Mesenteric fat pad (tissue), 1 donor: ENCODE data around the gene NCK2. TPM values are rescaled to one million over a fixed set of nuclear protein-coding genes. Genes with fewer than 3 reads are reported as not detected.
"Not testable (repeated sequence)": the region's sequence is repeated elsewhere in the genome, so short reads cannot be mapped to it uniquely, and the experiment has no call there.

Experiments
- DNase-seq: peaks from one replicate; pipeline ENCODE4 v3.0.0-alpha.2; 2020; ENCODE audit warnings: low spot score
- total RNA-seq: library from RNA; stranded (reverse); fragmentation: NEBNext Ultra II Directional; extraction: Animal tissue kit (Norgen Biotek cat#: 25700); gene quantifications from one replicate; pipeline ENCODE4 v1.2.1, GENCODE V29; 2021
- donor health status: DM: yes; HTN: yes; CAD: no.

Gene NCK2
- total RNA-seq, 1 donor from 2014 or later: 39.7 TPM

DNA sequence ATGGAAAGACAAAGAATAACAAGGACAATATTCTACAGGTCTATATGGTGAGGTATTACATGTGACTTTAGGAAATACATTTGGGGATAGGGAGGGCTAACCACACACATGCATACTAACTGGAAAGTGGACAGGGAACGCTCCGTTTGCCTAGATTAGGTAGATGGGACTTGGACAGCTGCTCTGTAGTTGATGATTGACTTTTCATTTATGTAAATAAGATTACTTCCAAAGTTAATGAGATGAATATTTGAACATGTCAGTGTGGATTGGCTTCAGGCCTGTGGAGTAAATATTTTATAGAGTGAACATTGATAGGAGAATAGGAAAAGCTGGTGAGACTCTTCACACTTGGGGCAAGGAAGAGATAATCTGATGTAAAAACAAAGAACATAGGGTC is 142.0 kb downstream of the NCK2 start:
- no peak for DNase-seq

DNA sequence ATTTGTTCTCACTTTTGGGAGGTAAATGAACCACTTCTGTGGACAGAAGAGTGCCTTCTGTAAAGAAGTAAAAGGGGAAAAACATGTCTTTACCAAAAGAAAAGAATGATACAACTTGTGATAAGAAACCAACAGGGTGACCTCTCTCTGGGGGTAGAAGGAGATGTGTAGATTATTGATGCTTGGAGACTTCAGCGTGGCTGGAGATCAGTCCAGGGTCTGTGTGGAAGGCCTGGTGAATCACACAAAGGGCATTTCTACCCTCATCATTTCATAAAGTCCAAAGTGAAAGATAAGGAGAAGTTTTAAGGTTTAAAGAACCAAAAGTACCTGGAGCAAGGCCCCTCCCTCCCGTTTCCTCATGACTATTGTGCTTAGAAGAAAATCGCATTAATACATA is 142.5 kb downstream of the NCK2 start:
- DNase-seq: no peak

DNA sequence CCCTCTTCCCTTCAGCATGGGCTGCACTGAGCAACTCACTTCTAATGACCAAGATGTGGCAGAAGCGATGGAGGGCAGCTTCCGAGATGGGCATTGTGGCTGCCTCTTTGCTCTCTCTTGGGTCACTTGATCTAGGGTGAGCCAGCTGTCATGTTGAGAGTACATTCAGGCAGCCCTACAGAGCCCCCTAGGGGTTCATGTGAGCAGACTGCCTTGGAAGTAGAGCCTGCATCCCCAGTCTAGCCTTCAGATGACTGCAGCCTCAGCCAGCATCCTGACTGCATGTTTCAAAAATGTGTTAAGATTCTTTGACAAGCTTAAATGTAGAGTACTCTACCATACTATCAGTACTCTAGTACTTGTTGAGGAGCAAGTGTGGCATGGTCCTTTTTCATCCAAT is 143.9 kb downstream of the NCK2 start:
- no peak for DNase-seq

- DNase-seq: no peak
Measured at GRCh38 chr2:105889046-105889445, 144.3 kb downstream of the NCK2 start.

DNA sequence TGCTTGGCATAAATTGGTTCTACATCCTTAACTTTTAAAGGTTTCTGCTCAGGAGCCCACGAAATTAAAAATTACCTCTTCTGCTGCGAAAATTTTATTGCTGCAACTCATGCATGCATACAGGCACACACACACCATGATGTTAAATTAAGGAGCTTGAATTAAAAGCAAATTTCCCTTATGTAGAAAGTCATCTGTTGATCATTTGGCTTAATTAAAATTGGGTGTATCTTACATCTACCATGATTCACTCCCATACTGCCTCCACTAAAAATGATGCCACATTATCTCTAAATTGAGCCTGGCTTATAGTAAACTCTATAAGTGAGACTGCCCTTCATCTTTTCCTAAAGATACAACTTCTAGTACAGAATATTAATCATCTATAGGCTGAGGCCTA is 145.4 kb downstream of the NCK2 start:
- no peak for DNase-seq

DNA sequence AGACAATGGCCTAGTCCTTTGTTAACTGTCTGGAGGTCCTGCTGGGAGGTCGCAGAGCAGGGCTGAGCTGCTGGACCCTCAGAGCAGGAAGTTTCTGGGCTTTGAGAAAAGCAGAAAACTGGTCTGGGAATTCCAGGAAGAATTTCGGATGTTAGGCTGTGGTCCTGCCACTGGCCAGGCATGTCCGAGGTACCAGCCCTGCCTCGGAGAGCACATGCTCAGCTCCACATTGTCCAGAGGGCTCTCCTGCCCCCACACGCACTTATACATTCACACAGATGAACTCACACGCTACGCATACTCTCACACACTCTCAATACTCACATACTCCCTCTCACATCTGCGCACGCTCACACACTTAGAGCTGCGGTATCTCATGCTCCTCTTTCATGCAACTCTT is 146.1 kb downstream of the NCK2 start:
- DNase-seq: no peak

- no peak for DNase-seq
Measured at GRCh38 chr2:105893011-105893995, 148.6 kb downstream of the NCK2 start.

DNA sequence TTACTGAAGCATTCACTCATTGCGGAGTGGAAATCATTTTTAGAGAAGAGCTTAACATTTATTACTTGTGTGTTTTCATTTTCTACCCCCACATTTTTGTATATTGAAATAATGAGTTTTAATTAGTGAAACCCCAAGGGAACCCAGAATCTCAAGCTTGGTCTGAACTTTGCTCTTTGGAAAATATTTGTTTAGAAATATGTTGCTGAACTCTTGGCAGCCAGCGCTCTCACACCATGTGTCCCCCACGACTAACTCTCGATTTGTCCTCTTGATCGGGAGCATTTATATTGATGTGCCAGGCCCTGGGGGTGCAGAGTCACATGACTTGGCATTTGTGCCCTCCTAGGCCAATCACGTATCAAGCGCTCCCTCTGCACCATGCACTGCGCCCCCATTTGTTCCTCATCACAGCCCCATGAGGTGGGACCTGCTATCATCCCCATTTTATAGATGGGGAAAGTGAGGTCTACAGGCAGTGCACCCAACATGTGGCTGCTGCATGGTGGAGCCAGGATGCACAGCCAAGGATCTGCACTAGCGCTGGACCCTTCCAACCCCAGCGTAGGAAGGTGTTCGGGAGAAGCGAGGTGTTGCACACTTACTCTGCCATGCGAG is 149.7 kb downstream of the NCK2 start:
- DNase-seq: no peak

DNA sequence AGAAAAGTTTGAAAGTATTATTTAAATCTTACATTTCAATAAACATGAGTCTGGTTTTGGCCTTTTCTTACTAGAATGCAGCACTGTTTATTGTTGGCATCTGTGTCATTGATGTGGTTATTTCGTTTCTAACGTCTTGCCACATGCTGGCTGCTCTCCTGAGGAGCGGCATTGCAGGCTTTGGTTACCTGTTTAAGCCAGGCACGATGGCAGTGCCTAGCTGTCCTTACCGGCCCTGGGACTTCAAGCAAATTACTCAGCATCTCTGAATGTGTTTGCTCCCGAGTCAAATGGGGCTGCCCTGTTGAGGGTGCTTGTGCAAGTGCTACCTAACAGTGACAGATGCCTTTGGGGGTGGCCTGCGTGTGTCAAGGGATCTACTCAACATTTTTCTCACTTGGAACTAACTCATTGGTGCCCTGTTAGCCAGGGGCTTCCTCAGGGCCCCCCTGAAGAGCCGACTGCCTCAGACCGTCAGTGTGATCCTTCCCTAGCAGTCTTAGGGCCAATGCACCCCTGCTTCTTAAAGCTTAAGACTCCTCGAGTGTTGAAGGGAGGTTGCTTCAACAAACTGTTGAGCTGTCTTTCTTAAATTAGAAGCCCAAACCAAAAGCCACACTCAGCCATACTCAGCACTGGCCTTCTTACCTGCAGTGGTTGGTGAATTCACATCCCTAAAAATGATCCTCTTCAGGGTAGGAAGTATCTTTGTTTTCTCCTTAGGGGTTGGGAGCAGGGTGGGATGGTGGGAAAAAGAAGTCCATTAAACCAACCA is 151.5 kb downstream of the NCK2 start:
- no peak for DNase-seq

DNA sequence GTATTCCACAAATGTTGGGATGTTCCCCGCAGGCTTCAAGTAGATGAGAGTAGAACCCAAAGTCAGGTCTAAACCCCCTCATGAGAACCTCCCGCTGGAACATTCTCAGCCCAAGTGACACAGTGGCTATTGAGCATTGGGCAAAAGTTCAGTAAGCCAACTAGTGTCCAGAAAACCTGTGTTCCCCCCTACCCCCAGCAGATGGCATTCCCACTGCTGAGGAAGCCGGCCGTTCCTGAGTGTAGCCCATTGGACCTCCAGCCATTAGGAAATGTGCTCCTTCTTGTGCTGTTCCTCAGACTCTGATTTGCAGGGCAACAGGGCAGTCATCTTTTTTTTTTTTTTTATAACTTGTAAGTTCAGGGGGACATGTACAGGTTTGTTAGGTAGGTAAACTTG is 152.1 kb downstream of the NCK2 start:
- no peak for DNase-seq

GRCh38 chr2:105897694-105898093 is 153.0 kb downstream of the NCK2 start:
- DNase-seq: not testable (repeated sequence)

DNA sequence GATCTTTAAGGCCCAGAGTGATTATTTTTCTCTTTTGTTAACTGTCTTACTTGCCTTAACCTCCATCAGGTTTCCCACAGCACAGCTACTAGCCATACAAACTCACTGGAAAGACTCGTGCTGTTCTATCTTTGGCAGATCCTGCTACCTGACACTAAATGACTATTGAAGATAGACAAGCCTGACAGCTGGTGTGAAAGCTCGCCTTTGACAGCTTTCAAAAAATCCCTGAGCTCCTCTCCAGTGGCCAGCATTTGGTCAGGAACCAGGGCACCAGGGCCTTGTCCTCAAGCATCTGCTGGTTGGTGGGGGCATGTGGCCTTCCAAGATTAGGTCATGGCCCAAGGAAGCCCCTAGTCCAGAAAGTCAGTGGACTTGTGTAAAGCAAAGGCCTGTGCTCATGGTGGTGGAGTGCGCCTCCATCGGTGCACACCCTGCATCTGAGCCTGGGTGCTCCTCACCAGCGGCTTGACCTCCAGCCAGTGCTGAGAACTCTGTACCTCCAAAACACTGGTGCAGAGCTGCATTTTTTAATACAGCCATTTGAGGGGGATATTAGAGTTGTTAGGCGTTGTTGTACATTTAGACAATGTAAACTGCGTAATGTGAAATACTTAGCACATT is 158.5 kb downstream of the NCK2 start:
- no peak for DNase-seq

GRCh38 chr2:105904938-105905337 is 160.2 kb downstream of the NCK2 start:
- DNase-seq: no peak

DNA sequence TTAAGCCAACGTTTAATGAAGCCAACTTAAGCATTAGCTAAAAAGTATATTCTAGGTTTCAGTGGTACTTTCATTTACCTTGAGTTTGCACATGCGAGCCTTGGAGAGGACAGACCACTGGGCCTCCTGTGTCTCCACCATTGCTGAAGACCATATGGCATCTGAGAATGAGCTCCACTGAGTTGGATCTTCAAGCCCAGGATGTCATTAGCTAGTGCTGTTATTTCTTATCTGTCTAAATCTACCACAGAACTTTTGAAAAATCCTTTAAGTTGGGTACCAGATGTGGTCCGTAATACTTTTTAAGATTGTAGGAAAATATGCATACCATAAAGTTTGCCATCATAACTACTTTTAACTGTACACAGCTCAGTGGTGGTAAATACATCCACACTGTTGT is 161.8 kb downstream of the NCK2 start:
- no peak for DNase-seq

DNA sequence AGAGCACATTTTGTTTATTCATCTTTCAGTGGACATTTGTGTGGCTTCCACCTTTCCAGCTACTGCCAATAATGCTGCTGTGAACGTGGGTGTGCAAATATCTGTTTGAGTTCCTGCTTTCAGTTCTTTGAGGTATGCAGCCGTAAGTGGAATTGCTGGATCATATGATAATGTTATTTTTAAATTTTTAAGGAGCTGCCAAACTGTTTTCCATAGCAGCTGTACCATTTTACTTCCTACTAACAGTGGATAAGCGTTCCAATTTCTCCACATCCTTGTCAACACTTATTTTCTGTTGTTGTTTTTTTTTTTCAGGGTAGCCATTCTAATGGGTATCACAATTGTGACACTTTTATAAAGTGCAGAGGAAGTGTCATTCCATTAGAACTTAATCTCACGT is 162.5 kb downstream of the NCK2 start:
- no peak for DNase-seq

- no peak for DNase-seq
Measured at GRCh38 chr2:105909215-105909614, 164.5 kb downstream of the NCK2 start.

- no peak for DNase-seq
Measured at GRCh38 chr2:105910497-105911238, 166.0 kb downstream of the NCK2 start.

GRCh38 chr2:105911425-105911824 is 166.7 kb downstream of the NCK2 start:
- DNase-seq: no peak

GRCh38 chr2:105912081-105912480 is 167.4 kb downstream of the NCK2 start:
- no peak for DNase-seq

DNA sequence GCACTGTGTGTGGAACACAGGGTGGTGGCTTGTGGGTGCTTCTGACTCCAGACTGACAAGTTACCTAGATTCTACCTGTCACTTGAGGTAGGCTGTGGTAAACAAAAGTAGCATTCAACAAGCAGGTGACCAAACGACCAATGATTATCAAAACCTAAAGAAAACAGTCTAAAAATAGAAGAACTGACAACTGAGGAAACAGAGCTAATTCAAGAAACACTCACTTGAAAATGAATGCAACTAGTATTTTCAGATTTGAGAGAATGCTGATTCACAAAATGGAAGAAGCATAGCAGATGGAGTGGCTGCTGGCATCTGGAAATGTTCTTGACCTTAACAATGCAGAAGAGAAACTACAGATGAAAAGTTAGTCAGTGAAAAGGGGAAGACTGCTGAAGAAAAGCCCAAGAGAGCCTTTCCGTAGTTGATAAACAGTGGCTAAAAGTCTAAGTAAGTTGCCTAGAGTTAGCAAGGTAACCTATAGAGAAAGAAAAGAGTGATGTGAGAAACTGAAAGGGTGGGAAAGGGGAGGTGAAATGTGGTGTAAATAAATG is 170.4 kb downstream of the NCK2 start:
- DNase-seq: no peak
